GM19351 (cell line): Measurements from ENCODE around the gene ATP1A2.

ENCODE experiments used
- ATAC-seq: cut with Tn5 transposase; IDR thresholded peaks from one replicate; pipeline ENCODE4 v1.9.1; 2021; ENCODE audit warnings: mild to moderate bottlenecking, moderate library complexity; ENCODE audit not compliant: unreplicated experiment

The ATP1A2 gene

DNA sequence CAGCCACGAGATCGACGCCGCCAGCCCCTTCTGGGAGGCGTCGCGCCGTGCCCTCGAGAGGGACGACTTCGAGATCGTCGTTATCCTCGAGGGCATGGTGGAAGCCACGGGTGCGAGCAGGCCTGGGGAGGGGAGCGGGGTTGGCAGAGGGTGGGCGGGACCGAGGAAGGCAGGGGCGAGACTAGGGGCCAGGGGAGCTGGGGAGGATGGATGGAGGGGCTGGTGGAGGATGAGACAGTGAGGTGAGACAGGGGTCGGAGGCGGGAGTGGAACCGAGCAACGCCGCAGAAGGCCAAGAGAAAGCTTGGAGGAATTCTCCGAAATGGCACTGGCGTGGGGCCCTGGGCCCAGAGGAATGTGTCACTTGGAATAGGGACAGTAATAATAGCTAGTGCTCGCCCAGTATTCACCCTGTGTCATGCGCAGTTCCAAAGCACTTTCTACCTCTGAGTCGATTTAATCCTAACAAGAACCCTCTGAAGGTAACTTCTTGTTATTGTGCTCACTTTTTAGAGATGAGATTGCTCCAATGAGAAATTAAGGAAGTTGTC, 30.7 kb upstream of the ATP1A2 start:
- ATAC-seq: no peak

DNA sequence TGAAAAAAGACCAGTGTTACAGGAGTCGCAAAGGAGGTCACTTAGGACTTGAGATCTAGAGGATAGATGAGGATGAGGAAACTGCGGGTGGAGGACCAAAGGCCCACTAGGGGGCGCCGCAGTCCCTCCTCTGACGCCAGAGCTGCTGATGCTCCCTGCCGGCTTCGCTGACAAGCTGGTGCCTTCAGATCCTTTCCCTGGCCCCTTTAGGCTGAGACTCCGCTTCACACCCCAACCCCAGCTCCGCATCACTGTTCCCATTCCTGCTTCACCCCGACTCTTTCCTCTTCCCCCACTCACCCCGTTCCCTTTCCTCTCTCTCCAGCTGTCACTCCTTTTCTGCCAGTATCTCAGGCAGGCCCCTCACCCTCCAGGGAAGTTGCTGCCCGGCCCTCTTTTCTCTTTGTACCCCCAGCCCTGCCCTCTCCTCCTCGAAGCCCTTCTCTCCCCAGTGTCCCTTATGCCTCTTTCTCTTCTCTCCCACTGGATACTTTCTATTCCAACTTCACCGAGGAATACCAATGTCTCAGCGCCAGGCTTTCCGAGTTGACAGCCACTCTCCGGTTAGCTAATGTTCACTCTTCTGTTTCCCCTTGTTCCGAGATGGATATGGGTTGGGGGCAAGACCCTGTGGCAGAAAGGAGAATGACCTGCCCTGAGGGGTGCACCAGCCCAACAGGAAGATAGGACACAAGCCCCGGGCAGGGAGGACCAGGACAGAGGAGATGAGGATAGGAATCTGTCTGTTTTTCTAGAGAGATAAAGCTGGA, 29.7 kb upstream of the ATP1A2 start:
- peak; percentile 73 for ATAC-seq

DNA sequence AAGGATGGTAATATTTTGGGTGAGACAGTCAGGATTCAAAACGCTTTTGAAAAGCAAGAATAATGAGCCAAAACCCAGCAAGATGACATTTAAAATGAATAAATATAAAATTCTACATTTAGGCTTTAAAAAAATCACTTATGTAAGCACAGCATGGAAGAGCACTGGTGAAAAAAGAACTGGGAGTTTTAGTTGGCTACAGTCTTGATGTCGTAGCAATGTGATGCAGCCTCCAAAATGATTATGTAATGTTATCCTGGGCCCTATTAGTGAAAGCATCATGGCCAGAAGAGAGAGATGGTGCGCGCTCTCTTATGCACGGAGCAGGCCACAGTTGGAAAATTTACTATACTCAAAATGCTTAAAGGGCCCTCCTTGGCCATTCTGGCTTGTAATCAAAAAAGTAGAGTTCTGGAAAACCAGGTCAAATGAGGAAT, 29.1 kb upstream of the ATP1A2 start:
- no peak for ATAC-seq

DNA sequence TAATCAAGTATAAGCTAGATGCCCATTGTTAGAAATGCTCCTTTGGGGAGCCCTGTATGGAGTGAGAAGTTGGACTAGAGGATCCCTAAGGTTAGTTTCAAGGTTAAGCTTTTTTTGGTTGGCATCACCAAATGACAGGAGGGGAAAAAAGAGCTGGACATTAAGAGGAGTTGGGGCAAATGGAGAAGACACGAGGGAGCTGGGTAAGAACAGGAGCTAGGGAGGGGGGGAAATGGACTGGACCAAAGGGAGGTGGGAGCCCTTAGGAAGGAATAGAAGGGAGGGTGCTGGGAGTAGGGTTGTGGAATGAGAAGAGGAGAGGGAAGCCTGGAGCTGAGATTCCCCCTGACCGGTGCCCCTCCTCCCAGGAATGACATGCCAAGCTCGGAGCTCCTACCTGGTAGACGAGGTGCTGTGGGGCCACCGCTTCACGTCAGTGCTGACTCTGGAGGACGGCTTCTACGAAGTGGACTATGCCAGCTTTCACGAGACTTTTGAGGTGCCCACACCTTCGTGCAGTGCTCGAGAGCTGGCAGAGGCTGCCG, 28.4 kb upstream of the ATP1A2 start:
- ATAC-seq: no peak

DNA sequence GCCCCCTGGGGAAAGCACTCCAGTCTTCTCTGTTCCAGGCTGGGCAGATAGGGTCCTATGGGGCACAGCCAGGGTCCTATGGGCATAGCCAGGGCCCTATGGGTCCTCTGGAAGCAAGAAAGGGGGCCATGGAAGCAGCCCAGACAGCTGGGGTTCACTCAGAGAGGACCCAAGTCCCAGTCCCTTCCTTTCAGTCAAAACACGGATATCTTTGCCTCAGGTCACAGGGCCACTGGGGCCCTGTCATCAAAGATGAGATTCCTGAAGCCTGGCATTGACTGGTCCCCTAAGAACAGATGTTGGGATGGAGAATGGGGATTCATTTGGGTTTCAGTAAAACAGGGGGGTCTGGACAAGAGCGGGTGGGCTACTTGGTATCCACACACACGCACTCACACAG, 25.7 kb upstream of the ATP1A2 start:
- no peak for ATAC-seq

DNA sequence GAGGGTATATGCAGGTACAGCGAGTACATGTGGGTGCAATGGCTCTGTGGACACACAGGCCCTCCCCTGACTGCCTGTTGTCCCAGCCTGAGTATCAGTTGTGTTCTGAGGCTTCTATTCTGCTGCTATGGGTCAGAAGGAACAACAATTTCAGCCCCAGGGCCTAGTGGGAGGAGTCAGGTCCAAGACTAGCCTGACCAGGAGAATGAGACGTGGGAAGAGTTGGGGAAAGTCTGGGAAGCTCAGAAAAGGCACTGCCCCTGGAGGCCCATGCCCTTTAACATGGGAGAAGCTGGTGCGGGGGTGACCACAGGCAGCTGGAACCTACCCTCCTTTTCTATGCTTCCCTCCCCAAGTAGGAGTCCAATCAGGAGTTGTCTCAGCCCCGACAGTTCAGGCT, 24.8 kb upstream of the ATP1A2 start:
- no peak for ATAC-seq

DNA sequence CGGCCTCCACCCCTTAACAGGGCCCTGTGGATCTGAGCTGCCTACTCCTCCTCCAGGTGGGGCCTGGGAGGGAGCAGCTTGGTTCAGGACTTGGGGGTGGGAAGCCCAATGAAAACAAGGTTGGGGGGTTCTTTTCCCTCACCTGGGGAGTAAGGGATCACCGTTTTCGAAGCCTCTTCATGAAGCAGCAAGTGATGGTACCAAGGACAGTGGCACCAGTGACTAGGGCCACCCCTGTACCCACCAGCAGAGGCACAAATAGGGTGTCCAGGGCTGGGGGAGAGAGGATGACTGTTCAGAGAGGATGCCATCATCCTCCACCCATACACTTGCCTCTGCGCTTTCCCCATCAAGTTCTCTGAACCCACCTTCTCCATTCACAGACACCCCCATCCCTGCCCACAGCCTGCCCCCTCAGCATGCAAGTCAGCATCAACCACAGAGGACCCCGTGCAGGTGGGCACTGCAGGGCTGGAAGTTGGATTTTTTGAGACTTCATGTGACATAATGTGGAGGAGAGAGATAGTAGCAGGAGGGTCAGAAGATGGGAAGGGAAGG, 23.8 kb upstream of the ATP1A2 start:
- ATAC-seq: no peak

DNA sequence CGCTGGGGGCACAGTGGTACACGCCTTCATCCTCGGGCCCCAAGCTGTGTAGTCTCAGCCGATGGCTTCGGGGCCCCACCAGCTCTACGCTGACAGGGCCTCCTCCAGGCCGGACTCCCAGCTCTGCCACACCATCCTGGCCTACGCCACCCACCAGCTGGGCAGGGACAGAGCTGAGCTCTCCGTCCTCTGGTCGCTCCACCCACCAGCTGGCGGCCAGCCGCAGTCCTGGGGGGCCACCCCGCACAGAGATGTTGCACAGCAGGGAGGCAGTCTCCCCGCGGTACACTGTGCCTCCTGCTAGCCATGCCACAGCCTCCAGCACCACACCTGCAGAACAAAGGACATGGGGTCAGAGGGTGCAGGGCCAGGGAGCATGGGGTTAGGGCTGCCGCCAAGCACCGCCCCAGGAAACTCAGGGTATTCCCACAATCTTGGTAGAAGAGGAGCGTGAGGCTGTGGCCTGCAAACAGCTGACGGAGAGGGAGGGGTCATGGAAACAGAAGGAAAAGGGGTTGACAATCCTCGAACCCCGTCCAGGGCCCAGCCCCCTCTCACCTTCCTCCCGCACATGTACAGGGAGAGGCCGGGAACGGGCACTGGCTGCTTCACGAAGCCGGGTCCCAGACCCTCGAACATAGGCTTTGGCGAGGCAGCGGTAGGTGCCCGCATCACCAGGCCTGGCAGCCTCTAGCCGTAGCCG, 23.0 kb upstream of the ATP1A2 start:
- ATAC-seq: no peak

DNA sequence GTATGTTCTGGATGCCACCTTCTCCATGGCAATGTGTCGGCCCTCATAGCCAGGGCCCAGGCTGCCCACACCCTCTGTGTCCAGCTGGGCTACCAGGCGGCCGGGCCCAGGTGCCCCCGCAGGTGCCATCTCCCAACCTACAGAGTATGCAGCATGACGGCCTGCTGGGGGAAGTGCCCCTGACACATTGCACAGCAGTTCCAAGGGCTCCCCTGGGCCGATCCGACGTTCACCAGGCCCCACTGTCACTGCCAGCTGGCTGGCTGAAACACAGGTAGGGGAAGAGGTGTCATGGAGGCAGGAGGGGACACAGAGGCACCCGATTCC, 22.5 kb upstream of the ATP1A2 start:
- ATAC-seq: no peak

DNA sequence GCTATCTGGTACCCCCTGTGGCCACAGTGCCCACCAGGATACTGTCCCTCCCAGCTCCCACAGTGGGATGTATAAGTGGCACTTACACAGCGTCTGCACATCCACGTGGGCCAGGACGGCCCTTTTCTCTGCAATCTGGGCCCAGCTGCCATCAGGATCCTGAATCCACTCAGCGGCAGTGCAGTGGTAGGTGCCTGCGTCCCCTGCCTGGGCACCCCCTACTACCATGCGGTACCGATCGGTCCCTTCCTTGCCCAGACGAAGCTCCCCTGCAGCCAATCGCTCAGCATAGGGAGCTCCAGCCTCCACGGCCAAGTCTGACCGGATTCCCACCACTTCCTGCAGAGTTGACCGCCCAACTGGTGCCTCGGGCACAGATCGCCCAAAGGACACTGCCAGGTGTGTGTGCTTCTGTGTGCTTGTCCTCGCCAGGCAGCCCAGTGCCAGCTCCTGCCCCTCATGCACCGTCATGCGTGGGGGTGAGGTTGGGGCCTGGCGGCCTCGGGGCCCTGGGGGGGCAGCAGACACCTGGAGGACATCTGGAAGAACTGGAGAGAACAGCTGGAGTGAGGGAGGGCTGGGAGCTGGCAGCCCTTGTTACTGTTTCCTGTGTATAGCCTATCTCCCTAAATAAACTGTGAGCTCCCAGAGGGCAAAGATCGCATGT, 21.8 kb upstream of the ATP1A2 start:
- no peak for ATAC-seq

DNA sequence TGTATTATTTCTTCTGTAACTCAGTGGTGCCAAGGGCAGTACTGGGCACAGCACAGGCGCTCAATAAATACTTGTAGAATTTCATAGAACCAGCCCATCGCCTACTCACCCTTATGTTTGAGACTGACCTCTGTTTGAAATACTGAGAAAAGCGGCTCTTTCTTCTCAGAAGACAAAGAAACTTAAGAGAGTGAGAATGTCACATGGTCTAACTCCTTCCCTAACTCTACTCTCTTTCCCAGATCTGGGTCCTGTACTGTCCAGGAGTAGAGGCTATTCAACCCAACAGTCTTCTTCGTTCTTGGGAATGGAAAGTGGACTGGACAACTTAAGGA, 21.3 kb upstream of the ATP1A2 start:
- no peak for ATAC-seq

DNA sequence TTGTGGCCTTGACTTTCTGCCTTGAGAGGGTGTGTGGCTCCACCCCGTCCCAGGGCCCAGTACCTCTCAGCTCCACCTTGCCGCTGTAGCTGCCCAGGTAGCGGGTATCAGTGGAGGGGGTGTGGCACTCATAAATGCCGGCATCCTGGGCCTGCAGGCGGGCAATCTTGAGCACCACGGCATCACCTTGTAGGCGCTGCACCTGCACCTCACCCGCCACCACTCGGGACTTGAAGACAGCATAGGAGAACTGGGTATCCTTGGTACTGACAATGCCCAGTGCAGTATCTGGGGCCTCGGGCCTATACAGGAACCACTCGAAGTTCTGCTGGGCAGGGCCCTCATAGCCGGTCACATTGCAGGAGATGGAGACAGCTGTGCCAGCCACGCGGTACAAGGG, 20.8 kb upstream of the ATP1A2 start:
- ATAC-seq: no peak

DNA sequence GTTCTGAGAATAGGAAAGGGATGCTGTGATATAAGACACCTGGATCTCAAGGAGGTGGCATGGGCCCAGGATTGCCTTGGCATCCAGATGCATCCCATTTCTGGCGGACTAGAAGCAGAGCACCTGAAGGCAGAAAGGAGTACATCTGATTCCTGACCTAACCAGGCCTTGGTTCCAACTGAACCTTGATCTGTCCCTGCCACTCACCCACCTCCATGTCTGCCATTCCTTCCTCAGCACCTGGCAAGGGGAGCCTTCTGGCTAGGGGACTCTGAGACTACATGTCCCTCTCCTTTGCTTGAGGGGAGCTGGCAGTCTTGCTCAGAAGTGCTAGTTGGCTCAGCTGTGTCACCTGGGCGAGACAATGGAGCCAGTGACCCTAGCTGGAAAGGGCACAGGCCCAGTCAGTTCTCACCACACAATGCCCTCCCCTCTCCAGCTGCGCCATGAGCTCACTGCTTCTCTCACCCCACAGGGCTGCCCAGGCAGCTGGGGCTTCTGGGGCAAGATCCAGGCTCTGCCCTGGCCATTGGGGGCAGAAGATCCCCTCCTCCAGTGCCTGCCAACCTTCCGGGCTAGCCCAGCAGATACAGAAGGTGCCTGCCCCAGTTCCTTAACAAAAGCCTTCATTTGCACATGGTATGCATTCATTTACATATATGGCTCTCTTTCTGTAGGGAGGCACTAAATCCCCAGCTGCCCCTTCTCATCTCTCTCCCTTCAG, 20.0 kb upstream of the ATP1A2 start:
- no peak for ATAC-seq

DNA sequence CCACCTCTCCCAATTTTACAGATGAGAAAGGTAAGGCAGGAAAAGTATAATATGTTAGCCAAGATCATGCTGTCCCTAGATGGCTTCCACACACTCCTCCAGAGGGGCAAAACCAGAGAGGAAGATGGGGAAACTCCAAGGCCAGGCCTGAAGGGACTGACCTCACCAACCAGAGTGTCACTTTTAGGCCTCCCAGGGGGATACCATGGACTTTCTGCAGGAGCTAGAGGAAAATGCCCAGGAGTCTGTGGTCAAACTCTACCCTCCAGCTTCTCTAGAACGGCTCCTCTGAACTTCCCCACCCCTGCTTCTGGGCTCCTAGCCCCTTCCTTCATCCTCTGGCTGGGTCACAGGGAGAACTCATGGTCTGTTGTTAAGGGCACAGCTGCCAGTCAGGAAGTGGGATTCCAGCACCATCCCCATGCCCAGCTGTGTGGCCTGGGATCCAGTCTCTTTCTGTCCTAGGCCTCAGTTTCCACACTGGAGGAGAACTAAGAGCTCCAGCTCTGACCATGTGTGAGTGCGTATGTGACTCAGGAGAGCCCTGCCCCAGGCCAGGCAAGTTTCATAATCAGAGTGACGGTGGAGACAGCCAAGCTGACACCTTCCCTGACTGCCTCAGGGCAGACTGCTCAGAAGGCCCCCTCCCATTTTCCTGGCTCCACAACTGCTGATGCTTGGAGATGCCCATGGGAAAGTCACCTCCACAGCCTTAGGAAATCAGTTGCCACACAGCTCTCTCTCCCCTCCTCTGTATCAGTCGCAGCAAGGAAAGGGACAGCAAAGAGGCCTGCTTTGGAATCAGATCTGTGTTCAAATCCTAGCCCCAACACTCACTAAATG, 19.1 kb upstream of the ATP1A2 start:
- no peak for ATAC-seq

DNA sequence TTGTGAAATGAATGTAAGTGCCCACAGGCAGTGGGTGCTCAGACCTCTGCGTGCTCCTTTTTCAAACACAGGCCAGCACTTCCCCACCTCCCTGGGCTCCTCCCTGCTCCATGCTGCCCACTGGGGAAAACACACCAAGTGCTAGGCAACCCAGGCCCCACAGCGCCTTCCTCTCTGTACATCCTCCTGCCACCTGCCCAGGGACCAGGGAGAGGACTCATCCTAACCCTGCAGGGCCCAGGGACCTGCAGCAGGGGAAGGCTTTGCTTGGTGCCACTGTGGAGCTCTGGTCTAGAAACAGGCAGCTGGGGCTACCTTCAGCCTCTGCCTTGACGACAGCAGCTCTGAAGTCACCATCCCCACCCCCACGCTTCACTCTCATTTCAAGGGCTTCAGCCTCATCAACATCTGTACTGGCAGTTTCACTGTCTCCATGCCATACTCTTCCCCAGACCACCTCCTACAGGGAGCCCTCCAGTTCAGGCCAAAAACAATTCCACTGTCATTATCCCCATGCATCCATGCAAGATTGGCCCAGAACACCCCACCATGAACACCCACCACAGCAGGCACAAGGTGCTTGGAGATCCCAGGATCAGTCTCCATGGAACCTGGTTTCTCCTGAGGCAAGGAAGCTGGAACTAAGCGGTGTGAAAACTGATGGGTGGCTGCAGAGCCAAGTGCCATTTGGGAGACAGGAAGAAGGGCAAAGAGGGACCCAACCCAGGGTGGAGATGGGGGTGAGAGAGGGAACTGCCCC, 18.2 kb upstream of the ATP1A2 start:
- no peak for ATAC-seq

DNA sequence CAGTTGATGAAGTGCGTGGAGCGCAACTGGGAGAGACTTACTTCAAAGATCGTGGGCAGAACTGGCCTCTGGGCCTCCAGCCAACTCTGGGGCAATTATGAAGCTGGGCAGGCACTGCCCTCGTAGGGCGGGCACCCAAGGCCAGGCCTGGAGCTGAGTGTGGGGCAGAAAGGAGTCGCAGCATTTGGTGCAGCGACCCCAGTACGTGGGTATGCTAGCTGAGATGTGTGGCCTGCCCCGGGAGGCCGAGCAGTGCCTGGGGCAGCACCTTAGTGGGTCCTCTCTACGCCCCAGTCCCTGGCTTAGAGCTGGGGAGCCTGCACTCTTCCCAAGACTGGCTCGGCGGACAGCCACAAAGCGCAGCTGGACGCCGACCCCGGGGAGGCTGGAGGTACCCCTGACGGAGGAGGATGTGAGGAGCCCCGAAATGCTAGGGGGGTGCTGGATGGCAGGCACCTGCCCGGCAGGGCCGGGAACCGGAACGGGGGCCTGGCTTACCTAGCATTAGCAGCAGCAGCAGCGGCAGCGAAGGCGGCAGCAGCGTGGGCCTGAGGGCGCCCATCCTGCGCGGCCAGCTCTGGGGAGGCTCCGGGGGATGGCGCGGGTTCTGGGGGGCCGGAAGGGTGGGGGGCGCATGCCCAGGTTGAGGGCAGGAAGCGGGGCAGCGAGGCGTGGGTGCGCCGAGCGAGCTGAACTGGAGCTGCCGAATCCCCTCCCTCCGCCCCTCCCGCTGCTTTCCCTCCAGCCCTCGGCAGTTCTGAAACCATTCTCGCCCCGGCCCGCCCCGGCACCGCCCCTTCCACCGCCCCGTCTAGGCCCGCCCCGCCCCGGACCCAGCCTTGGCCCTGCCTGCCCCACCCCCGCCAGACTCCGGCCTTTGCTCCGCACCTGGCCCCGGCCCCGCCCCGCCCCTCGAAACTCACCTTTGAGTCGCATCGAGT, 17.4 kb upstream of the ATP1A2 start, which contains the start of gene IGSF8:
Gene IGSF8 (minus strand): TSS at position 709 of the 941 bp plus-strand sequence. CDS start 147 bp downstream, at position 562.
- peak; percentile 45 for ATAC-seq

DNA sequence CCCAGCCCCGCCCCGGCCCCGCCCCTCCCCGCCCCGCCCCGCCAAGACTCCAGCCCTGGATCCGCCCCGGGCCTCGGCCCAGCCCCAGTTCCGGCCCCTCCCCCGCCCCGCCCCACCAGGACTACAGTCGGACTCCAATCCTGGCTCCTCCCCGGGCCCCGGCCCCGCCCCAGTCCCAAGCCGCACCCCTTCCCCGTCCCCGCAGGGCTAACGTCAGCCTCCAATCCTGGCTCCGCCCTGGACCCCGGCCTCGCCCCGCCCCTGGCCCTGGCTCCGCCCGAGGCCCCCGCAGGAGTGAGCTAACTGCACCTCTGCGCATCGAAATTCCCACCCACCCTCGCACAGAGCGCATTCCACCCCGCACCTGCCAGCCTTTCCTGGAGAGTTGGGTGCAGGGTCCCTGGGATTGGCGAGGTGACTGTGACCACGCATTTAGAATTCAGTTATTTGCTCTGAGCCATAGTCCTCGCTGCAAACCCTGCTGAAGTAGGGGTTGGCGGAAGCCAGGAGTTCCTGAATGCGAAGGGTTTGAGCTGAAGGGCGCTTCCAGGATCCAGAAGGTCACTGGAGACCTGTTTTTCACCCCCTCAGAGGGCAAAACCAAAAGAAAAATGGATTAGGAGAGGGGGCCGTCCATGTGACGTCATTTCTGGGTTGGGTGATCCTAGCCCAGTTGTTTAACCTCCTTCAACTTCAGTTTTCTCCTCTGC, 16.6 kb upstream of the ATP1A2 start:
- peak; percentile 79 for ATAC-seq
